HG03045 (cell line): ENCODE results near the gene ZMIZ1.

Source experiments
- ATAC-seq: cut with Tn5 transposase; IDR thresholded peaks from one replicate; pipeline ENCODE4 v1.9.1; 2021; ENCODE audit warnings: mild to moderate bottlenecking, moderate library complexity; ENCODE audit not compliant: unreplicated experiment

ZMIZ1 gene

DNA sequence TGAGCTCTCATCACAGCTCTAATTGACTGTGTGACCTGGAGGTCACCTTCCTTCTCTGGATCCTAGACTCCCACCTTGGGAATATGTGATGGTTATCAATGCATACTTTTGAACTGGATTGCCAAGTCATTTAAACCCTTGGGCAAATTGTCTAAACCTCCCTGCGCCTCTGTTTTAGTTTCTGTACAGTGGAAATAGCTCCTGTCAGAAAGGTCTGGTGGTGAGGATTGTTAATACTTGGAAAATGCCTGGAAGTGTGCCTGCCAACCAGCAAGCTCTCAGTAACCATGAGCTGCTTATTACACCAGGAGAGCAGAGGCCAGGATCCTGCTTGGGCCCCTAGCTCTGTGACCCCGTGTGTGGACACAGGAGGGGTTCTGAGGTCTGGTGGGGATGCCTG is 169.8 kb downstream of the ZMIZ1 start:
- no peak for ATAC-seq

DNA sequence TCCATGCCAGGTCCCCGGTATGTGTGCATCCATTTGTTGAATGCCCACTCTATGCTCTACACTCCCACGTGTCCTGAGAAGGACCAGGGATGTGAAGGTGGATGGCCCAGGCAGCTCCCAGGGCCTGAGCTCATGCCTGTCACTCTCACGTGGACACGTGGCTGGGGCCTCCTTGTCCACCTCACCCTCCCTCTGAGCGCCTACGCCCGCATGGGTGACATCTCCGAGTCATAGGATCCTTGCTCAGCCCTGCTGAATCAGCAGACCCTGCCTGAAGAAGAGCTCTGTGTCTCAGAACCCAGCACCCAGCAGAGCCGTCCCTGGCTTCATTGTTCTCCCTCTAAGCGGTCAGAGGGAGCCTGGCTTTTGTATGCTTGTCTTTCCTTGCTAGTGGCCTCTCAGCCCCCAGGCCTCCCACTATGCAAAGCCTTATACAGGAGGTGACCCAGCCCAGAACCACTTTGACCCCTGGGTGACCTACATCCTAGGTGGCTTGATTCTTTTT is 170.6 kb downstream of the ZMIZ1 start:
- ATAC-seq: no peak

DNA sequence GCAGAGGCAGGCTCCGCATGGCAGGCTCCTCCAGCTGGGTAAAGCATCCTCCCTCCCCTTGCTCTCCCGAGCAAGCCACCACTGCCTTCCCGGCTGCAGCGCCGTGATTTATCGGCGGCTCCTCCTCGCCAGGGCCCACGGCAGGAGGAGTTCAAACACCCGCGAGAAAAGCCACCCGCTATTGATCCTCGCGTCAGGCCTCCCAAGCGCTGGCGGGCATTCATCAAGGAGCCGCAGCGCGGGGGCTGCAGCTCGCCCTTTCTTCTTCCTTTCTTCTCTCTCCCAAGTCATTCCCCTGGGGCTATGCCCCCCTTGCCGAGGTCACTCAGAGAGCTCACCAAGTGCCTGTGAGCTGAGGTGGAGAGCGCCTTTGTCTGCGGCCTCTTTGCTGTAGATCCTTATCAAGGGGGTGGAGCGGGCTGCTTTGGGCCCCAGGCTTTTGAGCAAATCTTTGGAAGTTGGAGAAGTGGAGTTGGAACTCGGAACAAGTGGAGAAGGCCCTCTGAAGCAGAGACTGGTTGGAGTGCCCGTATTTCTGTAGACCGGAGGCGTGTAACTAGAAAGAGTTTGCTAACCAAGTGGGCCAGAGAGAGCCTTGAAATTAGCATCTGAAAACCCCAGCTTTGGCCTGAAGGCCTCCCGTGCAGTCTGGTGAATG is 171.3 kb downstream of the ZMIZ1 start:
- no peak for ATAC-seq

DNA sequence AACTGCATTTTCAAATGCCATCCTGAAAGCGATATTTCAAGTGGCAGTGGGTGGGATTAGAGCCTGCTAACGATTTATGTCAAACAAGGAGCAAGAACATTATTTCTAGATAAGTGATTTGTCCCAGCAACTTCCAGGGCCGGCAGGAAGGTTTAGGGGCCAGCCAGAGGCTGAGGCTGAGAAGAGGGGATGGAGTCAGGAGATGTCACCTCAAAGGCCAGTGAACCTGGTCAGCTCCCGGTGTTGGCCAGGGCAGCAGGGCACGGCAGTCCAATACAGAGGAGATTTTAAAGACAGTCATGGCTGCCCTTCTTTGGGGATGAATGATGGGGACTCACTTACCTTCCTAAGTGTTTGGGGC is 172.8 kb downstream of the ZMIZ1 start:
- no peak for ATAC-seq

DNA sequence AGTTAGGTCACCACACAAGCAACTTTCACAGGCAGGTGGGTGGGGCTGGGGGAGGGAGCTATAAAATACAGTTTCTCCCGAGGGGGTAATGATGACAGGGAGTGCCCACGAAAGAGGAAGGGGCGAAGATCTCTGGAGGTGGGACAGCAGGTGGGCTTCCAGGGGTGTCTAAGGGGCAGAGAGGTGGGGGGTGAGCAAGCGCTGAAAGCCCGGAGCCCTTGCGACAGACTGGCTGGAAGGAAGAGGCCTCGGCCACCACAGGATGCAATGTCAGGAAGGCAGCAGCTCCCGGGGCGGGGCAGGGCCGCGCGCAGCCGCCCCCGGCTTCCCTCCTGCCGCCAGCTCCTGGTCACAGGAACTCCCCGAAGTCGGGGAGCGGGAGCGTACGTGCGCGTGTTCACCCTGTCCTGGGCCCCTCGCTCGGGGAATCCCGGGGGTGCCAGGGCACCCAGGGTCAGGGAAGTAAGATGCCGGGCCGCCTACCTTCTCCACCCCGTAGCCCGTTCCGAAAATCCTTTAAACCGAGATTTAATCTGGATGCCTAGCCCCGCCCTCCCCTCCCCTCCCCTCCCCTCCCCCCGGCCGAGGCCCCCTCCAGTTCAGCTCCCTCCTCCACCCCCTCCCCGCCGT is 173.3 kb downstream of the ZMIZ1 start:
- peak; percentile 26 for ATAC-seq

DNA sequence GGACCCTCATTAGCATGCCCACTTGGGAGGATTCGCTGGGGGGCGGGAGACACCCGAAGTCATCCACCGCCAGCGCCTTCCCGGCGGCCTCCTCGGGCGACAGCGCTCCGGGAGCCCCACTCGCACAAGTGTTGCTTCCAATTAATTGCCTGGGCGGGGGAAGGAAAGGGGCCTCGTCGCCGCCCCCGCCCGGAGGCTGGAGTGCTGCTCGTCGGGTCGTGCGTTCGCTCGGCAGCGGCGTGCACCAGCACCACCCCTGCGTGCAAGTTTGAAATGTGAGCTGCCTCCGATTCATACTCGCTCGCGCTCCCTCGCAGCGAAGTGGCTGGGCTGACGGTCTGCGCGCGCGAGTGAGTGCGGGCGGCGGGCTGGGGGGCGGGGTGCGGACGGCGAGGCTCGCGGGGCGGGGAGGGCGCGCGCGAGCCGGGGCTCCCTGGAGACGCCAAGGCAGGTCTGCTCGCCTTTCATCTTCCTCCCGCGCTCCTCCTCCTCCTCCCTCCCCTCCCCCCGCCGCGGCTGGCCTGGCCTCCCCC is 173.9 kb downstream of the ZMIZ1 start:
- peak; percentile 33 for ATAC-seq

DNA sequence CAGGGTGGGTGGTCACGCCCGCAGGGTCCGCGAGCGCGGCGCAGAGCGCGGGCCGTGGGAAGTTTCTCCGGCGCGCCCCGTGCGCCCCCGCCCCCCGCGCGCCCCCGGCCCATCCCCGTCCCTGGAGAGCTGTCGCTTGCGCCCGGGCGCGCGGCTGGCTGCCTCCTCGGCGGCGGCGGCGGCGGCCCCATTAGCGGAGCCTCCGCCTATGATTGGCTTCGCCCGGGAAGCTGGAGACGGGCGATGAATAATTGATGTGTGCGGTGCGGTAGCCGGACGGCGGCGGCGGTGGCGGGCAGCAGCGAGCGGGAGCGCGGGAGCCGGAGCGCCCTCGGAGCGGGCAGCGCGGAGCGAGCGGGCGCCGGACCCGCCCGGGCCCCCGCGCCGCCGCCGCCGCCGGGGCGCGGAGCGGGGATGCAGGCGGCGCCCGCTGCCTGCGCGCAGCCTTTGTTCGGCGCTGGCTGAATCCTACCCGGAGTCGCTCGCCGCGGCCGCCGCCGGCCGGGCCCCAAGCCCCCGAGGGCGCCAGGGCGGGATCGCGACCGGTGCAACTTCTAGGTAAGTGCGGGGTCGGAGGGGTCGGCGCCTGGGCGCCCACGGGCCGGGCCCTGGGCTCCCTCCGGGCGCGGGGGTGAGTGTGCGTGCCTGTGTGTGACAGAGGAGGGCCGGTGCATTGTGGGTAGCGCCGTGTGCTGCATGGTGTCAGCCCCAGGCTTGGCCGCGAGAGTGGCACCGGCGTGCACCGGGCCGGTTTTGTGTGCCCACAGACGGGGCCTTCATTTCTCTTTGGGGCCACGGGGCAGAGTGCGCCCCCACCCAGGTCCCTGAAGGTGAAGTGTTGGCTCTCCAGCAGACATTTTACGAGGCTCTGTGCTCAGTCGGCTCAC is 174.7 kb downstream of the ZMIZ1 start:
- ATAC-seq: peak; percentile 52

DNA sequence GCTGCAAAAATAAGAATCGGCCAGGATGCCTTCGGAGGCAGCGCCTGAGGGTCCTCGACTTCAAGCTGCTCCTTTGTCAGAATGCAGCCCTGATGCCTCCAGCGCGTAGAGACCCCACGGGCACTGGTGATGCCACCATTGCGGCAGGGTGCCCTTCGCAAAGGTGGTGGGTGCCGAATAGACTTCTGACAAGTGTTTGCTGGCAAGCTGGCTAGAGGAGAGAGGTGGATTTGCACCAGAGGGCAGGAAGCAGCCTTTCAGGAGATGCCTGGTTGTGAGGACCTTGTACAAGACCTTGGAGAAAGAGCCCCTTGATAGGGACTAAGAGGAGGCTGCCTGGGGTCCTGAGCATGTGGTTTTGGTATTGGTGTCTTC is 175.3 kb downstream of the ZMIZ1 start:
- peak; percentile 3 for ATAC-seq

DNA sequence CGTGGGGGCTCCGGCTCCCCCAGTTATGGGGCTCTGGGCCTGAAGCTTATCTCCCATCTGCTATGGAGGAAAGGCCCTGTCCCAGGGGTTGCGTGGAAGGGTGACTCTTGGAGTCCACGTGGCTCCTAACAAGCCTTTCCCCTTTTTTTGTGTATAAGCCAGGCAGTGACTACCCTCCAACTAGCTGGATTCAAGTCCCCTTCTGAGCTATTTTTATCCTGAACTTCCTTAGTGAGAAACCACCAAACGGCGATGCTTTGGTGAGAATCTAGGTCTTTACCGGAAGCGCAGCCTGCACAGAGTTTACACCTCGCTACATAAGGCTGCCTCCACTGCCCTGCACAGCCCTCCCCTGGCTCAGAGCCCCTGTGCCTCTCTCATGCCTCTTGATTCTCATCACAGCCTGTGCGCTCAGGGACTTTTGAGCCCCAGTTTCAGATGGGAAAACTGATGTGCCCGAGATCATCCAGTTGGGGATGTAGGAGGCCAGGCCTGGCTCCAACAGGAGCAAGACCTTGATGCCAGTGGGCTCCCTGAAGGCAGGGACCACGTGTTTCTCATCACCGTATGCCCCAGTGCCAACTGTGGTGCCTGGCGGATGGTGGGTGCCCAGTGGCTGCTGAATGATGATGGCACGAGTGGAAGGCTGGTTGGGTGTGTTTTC is 176.2 kb downstream of the ZMIZ1 start:
- peak; percentile 20 for ATAC-seq

DNA sequence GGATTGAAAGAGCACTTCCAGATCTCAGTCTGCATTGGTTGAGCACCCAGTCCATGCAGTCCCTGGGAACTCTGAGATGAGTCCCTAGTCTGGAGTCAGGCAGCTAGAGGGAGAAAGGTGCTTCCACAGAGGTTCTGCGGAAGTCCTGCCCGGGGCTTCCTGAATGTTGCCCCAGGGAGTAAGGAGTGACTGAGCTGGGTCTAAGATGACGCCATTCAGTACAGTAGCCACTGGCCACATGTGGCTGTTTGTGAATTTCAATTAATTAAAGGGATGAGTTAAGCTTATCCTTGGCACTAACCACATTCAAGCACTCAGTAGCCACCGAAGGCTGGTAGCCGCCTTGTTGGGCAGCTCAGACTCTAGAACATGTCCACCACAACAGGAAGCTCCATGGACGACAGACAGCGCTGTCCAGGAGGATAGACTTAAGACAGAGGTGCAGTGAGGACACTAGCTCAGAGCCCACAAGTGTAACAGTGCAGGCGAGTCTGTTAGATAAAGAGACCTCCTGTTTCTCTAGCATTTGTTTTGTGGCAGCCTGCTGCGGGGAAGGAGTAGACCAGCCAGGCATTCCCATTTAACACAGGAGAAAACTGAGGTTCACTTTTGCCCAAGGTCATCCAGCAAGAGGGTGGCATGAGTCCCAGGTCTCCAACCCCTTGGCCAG is 176.9 kb downstream of the ZMIZ1 start:
- ATAC-seq: no peak

DNA sequence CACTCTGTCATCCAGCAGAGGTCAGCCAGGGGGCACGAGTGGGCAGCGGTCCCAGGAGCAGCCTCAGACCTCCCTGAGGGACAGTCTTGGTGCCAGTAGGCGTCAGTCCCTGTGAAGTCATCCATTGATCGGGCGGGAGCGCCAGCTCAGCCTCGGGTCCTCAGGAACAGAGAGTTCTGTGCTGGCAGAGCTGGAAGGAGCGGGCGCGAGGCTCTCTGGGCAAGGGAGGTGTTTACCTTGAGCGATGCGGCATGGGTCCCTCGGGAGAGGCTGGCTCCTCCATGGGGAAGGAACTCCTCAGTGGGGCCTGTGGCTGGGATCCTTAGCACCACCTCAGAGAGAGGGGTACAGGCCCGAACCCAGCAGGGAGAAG is 177.4 kb downstream of the ZMIZ1 start:
- no peak for ATAC-seq

DNA sequence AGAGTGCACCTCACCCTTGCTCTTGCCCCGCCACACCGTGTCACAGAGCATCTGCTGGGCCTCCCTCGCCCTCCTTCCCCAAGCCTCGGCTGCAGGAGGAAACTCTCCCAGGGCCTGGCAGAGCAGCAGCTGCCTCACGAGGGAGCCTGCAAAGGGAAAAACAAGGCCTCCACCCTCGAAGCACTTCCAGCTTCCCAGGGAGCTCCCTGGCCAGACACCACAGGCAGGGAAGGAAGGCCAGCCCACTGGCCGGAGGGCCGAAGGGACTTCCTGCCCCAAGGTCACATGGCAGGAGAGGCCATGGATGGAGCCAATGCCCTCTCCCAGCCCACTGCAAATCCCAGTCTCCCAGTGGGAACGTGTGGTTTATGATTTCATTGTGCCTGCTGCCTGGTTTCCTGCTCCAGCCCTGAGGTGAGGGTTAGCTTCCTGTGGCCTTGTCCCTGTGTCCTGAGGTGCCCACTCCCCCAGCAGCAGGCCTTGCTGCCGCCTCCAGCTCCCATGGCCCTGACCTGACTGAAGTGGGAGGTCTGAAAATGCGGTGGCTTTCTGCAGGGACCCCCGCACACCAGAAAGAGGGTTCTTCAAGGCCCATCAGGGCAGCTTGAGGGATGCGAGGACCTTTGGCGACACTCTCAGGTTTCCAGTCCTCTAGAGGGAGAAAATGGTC is 178.0 kb downstream of the ZMIZ1 start:
- no peak for ATAC-seq

DNA sequence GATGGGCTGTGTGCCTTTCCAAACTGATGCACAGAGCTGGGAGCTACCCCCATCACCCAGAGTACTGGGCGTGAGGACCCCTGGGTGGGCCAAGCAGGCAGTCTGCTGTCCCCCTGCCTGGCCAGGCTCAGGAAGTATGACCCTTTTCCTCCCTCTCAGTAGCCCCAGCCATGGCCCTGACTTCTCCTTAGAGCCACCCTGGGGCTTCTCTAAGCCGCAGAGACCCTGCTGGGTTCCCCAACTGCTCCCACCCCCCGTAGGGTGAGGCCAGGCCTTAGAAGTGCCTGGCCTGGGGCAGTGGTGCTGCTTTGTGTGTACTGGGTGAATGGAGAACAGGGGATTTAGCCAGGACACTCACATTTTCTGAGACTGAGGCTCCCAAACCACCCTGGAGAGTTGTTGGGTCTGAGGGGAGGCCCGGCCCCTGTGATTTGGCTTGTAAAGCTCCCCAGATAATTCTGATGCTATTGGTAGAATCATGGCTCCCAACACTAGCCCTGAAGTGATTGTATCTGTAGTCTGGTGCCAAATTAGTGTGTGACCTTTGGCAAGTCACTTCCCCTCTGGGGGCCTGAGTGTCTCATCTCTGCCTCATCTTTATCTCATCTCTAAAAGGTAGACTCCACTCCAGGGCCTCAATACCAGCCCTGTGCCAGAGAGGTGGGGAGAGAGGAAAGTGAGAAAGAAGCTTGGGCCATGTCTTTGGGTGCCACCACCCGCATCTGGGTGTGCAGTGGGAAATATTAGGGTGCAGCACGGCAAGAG is 178.8 kb downstream of the ZMIZ1 start:
- ATAC-seq: no peak

DNA sequence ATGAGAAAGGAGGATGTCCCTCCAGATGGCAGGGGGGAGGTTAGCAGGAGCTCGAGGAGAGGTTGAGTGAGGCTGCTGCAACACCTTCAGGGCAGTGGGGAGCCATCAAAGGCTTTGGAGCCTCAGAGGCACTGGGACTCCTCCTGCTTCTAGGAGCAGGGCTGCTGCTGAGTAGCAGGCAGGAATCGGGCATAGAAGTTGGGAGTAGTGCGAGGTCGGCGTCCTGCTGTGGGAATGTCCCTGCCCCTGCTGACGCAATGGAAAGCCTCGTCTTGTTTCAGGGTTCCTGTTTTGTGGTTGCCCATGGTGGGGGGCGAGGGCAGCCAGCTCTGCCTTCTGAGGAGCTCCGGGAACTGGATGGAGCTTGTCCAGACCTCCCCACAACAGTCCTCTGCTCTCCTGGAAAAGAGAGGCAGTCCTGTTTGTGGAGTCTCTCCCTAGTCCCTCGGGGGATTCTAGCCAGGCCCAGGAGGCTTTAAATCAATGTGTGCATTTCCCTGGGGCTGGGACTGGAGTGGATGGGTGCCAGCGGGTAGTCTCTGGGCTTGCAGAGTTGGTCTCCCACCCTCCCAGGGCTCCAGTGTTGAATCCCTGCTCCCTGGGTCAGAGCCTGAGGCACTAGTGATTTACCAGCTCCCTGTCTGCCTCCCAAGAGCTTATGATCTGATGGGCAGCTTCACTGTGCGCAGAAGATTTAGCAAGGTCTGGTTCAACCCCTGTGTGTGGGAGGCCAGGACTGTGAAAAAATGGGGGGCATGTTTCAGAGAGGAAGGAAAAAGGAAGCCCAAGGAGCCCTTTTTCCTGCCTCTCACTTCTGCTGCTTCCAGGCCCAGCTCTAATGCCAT is 179.8 kb downstream of the ZMIZ1 start:
- no peak for ATAC-seq

DNA sequence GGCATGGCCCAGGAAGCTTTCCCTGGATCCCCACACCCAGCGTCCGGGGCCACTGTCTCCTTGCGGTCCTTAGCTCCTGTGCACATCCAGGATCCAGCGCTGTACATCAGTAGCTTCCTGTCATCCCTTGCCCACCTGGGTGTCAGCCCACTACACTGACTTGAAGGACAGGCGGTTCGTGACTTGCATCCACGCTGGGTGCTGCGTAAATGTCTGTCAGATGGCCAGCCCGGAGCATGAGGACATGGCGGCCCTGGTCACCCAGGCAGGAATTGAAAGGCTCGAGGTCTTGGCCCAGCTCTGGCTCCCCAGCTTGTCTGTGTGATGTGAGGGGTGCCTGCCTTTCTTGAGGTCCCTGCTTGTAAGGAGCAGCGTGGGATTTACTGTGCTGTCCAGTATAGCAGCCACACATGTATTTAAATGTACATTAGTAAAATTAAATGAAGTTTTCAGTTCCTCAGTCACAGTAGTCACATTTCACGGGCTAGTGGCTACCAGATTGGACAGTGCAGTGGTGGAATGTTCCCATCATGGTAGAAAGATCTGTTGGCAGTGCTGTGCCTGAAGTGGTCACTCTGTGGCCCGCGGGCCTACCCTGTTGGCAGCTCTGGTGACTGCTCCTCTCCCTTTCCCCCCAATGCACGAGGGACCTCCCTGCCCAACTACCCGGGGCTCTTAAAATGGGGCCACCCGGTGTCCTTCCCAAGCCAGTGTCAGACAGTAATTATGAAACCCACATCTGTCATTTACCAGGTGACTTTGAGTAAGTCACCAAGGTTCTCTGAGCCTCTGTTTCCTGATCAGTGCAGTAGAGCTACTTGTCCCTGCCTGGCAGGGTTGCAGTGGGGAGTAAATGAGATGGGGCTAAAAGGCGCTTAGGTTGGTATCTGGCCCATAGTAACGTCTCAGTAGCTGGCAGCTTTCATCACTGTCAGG is 180.7 kb downstream of the ZMIZ1 start:
- ATAC-seq: peak; percentile 62

DNA sequence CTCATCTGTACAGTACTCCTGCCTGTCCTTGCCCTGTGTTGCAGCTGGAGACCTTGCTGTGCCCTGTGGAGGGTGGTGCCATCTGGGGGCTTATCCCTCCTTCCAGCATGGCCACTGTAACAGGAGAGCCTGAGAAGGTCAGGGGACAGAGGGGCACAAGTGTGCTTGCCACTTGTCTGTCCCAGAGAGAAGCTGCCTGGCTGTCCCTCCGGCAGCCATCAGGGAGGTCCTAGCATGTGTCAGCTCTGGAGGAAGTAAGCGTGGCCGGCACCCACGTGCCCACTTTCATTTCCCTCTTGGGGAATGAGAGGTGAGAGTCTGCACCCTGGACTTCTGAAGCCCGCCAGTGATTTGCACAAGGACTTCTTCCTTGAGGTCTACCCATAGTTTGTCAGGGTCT is 181.5 kb downstream of the ZMIZ1 start:
- ATAC-seq: peak; percentile 32

DNA sequence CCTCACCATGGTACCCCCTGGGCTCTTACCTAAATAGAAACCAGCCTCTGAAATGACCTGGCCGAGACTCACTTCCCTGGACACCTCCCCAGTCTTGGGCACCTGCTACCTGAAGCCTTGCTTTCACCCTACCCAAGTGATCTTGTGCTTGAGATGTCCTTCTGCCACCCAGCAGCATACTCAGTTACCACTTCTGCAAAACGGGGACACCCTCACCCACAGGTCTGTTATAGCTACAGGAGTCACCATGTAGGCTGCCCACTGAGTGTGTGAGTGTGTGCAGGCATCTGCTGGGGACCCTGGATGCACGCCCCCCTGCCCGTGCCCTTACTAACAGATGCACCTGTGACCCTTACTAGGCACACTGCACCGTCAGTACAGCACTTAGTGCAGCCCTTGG is 183.7 kb downstream of the ZMIZ1 start:
- ATAC-seq: no peak
